SK-N-SH treated with all-trans-retinoic acid at 6 μM for 48 hours (cell line): ENCODE data around the gene ADD1.

Source experiments
- ATAC-seq: fragments of 200-7000 bp; cut with Tn5 transposase; 3 replicates; pipeline ENCODE4 v1.9.1; 2020; ENCODE audit warnings: mild to moderate bottlenecking, moderate library complexity
- ARNTL ChIP-seq: fragments of 450-650 bp; formaldehyde crosslinking; IDR thresholded peaks from 2 replicates; pipeline ENCODE4 v1.5.0; 2020; ENCODE audit warnings: low read depth, mild to moderate bottlenecking, moderate library complexity, borderline replicate concordance
- CREB5 ChIP-seq: fragments of 250-450 bp; sonication (Bioruptor Pico); IDR thresholded peaks from 2 replicates; pipeline ENCODE4 v1.5.1; 2020; ENCODE audit warnings: low read depth, mild to moderate bottlenecking, moderate library complexity
- CSRNP3 ChIP-seq: fragments of 250-450 bp; sonication (Bioruptor Pico); IDR thresholded peaks from 2 replicates; pipeline ENCODE4 v1.5.1; 2021; ENCODE audit warnings: mild to moderate bottlenecking, moderate library complexity
- ESRRG ChIP-seq: fragments of 250-450 bp; sonication (Bioruptor Pico); IDR thresholded peaks from 2 replicates; pipeline ENCODE4 v1.6.1; 2021; ENCODE audit warnings: mild to moderate bottlenecking
- GLIS3 ChIP-seq: fragments of 250-450 bp; sonication (Bioruptor Pico); IDR thresholded peaks from 2 replicates; pipeline ENCODE4 v1.5.0; 2020; ENCODE audit warnings: mild to moderate bottlenecking, moderate library complexity
- ISL1 ChIP-seq: fragments of 250-450 bp; sonication (Bioruptor Pico); IDR thresholded peaks from 2 replicates; pipeline ENCODE4 v2.1.2; 2022; ENCODE audit warnings: mild to moderate bottlenecking, moderate library complexity
- OSR1 ChIP-seq: fragments of 250-450 bp; sonication (Bioruptor Pico); IDR thresholded peaks from 2 replicates; pipeline ENCODE4 v1.8.0; 2022; ENCODE audit warnings: moderate library complexity, mild to moderate bottlenecking, inconsistent platforms
- PATZ1 ChIP-seq: fragments of 250-450 bp; sonication (Bioruptor Pico); IDR thresholded peaks from 2 replicates; pipeline ENCODE4 v1.8.0; 2020; ENCODE audit warnings: mild to moderate bottlenecking, moderate library complexity, borderline replicate concordance
- RARB ChIP-seq: fragments of 250-450 bp; sonication (Bioruptor Pico); IDR thresholded peaks from 2 replicates; pipeline ENCODE4 v1.8.0; 2021; ENCODE audit warnings: mild to moderate bottlenecking, moderate library complexity
- SNAI2 ChIP-seq: fragments of 250-450 bp; sonication (Bioruptor Pico); IDR thresholded peaks from 2 replicates; pipeline ENCODE4 v1.5.0; 2020; ENCODE audit warnings: mild to moderate bottlenecking, moderate library complexity
- TCF4 ChIP-seq: fragments of 250-450 bp; sonication (Bioruptor Pico); IDR thresholded peaks from 2 replicates; pipeline ENCODE4 v1.8.0; 2021; ENCODE audit warnings: mild to moderate bottlenecking, moderate library complexity, borderline replicate concordance
- TOX ChIP-seq: fragments of 250-450 bp; sonication (Bioruptor Pico); IDR thresholded peaks from 2 replicates; pipeline ENCODE4 v1.8.0; 2021; ENCODE audit warnings: mild to moderate bottlenecking, moderate library complexity, borderline replicate concordance
- TSHZ2 ChIP-seq: fragments of 250-450 bp; sonication (Bioruptor Pico); IDR thresholded peaks from 2 replicates; pipeline ENCODE4 v1.5.0; 2020; ENCODE audit warnings: mild to moderate bottlenecking, moderate library complexity
- ZC3H10 ChIP-seq: fragments of 250-450 bp; sonication (Bioruptor Pico); IDR thresholded peaks from 2 replicates; pipeline ENCODE4 v1.5.1; 2021; ENCODE audit warnings: mild to moderate bottlenecking, moderate library complexity
- ZFP3 ChIP-seq: fragments of 250-450 bp; sonication (Bioruptor Pico); IDR thresholded peaks from 2 replicates; pipeline ENCODE4 v1.5.0; 2020; ENCODE audit warnings: mild to moderate bottlenecking, moderate library complexity
- ZNF565 ChIP-seq: fragments of 450-650 bp; formaldehyde crosslinking; conservative IDR thresholded peaks from 2 replicates; pipeline ENCODE4 v1.5.0; 2020; ENCODE audit warnings: low read depth, mild to moderate bottlenecking, moderate library complexity
- ZNF70 ChIP-seq: fragments of 450-650 bp; formaldehyde crosslinking; IDR thresholded peaks from 2 replicates; pipeline ENCODE4 v1.5.0; 2020; ENCODE audit warnings: mild to moderate bottlenecking, moderate library complexity
- ZNF8 ChIP-seq: fragments of 450-650 bp; formaldehyde crosslinking; IDR thresholded peaks from 2 replicates; pipeline ENCODE4 v1.5.0; 2020; ENCODE audit warnings: mild to moderate bottlenecking, moderate library complexity

Gene ADD1

GRCh38 chr4:2827874-2828751 lies 15.5 kb upstream of the ADD1 start:
- TF ChIP-seq ZNF565 (CRISPR knock-in tag): no peak
- no peak for TF ChIP-seq OSR1 (CRISPR knock-in tag)
- no peak for TF ChIP-seq ARNTL
- no peak for TF ChIP-seq CSRNP3 (CRISPR knock-in tag)
- TF ChIP-seq GLIS3 (CRISPR knock-in tag): no peak
- no peak for TF ChIP-seq ZNF70 (CRISPR knock-in tag)
- TF ChIP-seq PATZ1 (CRISPR knock-in tag): no peak
- TF ChIP-seq RARB (CRISPR knock-in tag): no peak
- TF ChIP-seq CREB5 (CRISPR knock-in tag): no peak
- TF ChIP-seq ZC3H10 (CRISPR knock-in tag): no peak
- no peak for TF ChIP-seq ISL1 (CRISPR knock-in tag)
- no peak for TF ChIP-seq SNAI2
- TF ChIP-seq, all 23 proteins: peak for 0
- ATAC-seq: no peak

- no peak for ATAC-seq
- no peak for TF ChIP-seq ZFP3 (CRISPR knock-in tag)
- no peak for TF ChIP-seq ZNF565 (CRISPR knock-in tag)
- no peak for TF ChIP-seq GLIS3 (CRISPR knock-in tag)
- TF ChIP-seq, all 23 proteins: peak for 0
These were observed 14.9 kb upstream of the ADD1 start for GRCh38 chr4:2828758-2829181.

- no peak for ATAC-seq
- TF ChIP-seq ARNTL: no peak
- TF ChIP-seq ZNF70 (CRISPR knock-in tag): no peak
- TF ChIP-seq TOX (CRISPR knock-in tag): no peak
- TF ChIP-seq TSHZ2 (CRISPR knock-in tag): no peak
- no peak for TF ChIP-seq GLIS3 (CRISPR knock-in tag)
- no peak for TF ChIP-seq ZNF8
- TF ChIP-seq PATZ1 (CRISPR knock-in tag): no peak
- no peak for TF ChIP-seq ZFP3 (CRISPR knock-in tag)
- TF ChIP-seq TCF4 (CRISPR knock-in tag): no peak
- no peak for TF ChIP-seq CREB5 (CRISPR knock-in tag)
- TF ChIP-seq SNAI2: no peak
- TF ChIP-seq ESRRG: no peak
These were observed 14.2 kb upstream of the ADD1 start for GRCh38 chr4:2829321-2829932.
